GM12892 (cell line): ENCODE results near the gene NR2C1.

Experiments
- POLR2A ChIP-seq: IDR thresholded peaks from 2 replicates; pipeline ENCODE4 v1.6.1; 2011; ENCODE audit warnings: low read depth, low read length, control low read depth
- POLR2AphosphoS5 ChIP-seq: IDR thresholded peaks from 2 replicates; pipeline ENCODE4 v1.6.1; 2011; ENCODE audit warnings: low read depth, low read length, control low read depth

DNA sequence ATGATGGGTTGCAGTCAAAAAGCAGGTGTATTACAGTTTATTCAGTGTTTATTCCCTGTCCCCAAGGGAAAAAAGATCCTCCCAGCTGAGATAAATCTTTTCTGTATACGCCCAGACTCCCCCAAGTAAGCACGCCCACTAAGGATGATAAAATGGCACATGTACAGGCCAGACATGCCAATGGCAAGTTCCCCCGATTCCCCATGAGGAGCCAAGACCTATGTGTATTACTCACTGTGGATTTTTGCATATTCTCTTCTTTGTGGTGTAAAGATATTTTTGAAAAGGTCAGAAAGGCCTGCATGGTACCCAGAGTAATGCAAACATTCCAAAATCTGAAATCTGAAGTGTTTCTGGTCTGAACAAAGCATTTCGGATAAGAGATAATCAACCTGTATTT lies 22.2 kb downstream of the NR2C1 start:
- no peak for TF ChIP-seq POLR2A
- TF ChIP-seq POLR2AphosphoS5 = no peak
